ENCODE data around the gene SEMA3C.

SEMA3C gene

DNA sequence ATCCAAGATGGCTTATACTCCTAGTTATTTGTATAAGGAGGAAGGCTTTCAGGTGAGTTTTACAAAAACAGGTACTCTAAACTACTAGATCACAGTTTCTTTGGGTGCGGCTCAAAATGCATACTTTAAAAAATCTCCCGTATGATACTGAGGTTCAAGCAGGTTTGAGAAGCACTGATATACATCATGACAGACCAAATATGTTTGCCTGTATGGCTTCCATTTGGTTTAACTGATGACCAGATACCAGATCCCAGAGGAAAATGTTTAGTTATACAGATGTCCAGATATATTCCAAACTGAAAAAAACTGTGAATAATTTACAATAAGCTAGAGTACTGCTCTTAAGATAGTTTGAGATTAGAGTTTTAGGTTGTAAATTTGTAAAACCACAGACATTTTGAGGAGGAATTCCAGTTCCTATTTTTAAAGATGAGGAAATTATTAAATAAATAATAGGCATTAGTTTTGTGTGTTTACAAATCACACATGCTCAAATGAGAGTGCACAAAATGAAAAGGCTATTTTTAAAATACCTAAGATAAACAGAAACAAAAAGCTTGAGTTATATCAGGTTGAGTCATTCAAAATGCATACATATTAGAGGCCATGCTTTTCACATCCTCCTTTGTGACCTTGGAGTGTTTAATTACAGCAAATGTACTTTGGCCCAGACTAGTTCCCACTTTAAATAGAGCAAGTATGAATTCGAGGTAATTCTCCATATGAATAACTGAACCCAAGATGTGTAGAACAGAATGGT, 60.5 kb downstream of the SEMA3C start:
- in situ Hi-C loops (cut with HindIII; ENCODE audit: low sequenced_read_pairs) = no loop called here

- in situ Hi-C loops (cut with HindIII; ENCODE audit: low sequenced_read_pairs) = no loop called here
Observed at GRCh38 chr7:80856769-80857168, 62.1 kb downstream of the SEMA3C start.

GRCh38 chr7:80851896-80852476, 66.9 kb downstream of the SEMA3C start:
- in situ Hi-C loops (cut with HindIII; ENCODE audit: low sequenced_read_pairs) = no loop called here

DNA sequence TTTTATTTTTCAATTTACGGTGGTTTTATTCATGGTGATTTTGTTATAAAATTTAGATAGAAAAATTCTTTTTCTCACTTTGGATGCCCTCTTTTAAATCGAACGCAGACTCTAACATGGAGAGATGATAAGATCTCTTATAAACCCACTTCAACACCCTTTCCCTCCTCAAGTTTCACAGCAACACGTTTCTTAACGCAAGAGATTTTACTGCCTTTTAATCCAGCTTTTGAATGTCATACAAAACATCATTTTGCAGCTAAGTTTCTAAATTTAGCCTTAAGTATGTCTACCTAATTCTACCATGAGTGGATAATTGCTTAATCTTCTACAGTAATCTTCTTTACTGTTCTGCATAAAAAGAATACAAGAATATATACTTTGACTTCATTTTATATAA, 70.0 kb downstream of the SEMA3C start:
- in situ Hi-C loops (cut with HindIII; ENCODE audit: low sequenced_read_pairs) = no loop called here

DNA sequence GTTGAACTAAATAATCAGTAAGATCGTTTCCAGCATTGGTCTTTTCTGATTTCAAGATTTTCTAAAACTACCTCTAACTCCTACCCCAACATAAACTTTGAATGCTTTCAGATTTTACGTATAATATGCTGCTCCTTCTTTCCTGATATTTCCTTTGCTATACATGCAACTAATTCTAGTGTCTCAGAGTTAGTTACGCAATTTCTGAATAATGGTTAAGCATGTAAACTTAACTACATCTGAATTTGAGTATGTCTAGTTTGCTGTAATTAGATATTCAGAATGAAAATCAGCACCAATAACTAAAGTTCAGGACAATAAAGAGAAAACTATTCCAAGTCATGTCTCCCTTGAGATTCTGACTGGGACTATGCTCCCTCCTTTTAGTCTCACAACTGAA, 71.0 kb downstream of the SEMA3C start:
- in situ Hi-C loops (cut with HindIII; ENCODE audit: low sequenced_read_pairs) = no loop called here

DNA sequence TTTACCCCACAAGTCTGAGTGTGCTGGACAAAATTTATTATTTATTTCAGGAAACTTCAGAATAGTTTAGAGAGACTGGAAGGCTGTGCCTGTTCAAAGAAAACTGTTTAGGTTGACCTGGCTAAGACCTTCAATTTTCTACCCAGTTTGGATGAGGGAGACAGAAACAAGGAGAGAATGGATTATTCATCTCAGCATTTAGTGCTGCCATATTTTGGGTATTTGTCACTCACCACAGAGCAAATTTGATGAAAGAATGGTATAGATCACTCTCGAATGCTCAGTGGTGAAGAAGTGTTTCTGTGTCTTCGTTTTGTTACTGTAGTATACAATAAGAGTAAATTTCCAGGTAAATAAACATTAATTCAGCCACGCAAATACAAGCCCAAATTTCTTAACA, 71.8 kb downstream of the SEMA3C start:
- in situ Hi-C loops (cut with HindIII; ENCODE audit: low sequenced_read_pairs) = no loop called here

DNA sequence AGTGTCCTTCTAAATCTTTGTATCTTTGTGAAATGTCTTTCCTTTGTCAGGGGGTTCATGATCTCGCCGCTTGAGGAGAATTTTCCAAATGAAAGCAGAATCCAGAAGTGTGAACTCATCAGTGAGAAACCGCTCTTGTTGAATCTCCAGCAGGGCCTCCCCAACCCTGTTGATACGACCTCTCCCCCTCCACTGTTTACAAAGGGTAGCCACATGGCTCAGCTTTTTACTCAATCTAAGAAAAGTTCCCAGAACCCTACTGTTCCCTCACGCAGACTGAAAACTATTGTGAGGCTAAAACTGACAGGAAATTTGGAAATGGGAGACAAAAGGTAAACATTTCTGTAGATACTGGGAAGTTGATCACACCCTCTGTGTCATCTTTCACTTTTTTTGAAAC, 73.9 kb downstream of the SEMA3C start:
- in situ Hi-C loops (cut with HindIII; ENCODE audit: low sequenced_read_pairs) = loop anchor here (5.0 kb wide), 1 partner anchor 73 kb away; no protein-coding TSS in a partner anchor

GRCh38 chr7:80843018-80843677, 75.7 kb downstream of the SEMA3C start:
- in situ Hi-C loops (cut with HindIII; ENCODE audit: low sequenced_read_pairs) = loop anchor here (5.0 kb wide), 1 partner anchor 71 kb away; no protein-coding TSS in a partner anchor

- in situ Hi-C loops (cut with HindIII; ENCODE audit: low sequenced_read_pairs) = loop anchor here (5.0 kb wide), 1 partner anchor 70 kb away; no protein-coding TSS in a partner anchor
Observed at GRCh38 chr7:80842022-80842790, 76.6 kb downstream of the SEMA3C start.

- in situ Hi-C loops (cut with HindIII; ENCODE audit: low sequenced_read_pairs) = loop anchor here (5.0 kb wide), 1 partner anchor 69 kb away; no protein-coding TSS in a partner anchor
Observed at GRCh38 chr7:80841423-80841955, 77.4 kb downstream of the SEMA3C start.

DNA sequence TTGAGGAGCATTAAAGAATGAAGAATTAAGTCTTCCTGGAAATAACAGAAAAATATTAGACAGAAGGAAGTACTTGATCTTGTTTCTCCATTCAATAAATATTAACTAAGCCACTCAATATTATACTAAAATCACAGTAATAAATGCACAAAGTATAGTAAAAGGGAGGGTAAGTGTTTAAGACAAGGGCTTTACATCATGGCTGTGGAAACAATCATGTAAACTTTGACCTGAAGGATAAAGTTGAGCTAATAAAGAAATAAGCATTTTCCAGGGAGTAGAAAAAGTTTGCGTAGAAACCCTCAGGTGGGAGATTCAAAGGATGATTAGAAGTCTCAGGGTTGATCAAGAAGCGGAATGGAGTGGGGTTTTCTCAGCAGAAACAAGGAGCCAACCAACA, 78.2 kb downstream of the SEMA3C start:
- in situ Hi-C loops (cut with HindIII; ENCODE audit: low sequenced_read_pairs) = loop anchor here (5.0 kb wide), 1 partner anchor 68 kb away; no protein-coding TSS in a partner anchor

- in situ Hi-C loops (cut with HindIII; ENCODE audit: low sequenced_read_pairs) = loop anchor here (5.0 kb wide), 1 partner anchor 68 kb away; no protein-coding TSS in a partner anchor
Observed at GRCh38 chr7:80839855-80840254, 79.0 kb downstream of the SEMA3C start.

- in situ Hi-C loops (cut with HindIII; ENCODE audit: low sequenced_read_pairs) = no loop called here
Observed at GRCh38 chr7:80838643-80839042, 80.2 kb downstream of the SEMA3C start.

- in situ Hi-C loops (cut with HindIII; ENCODE audit: low sequenced_read_pairs) = no loop called here
Observed at GRCh38 chr7:80837345-80837744, 81.5 kb downstream of the SEMA3C start.

DNA sequence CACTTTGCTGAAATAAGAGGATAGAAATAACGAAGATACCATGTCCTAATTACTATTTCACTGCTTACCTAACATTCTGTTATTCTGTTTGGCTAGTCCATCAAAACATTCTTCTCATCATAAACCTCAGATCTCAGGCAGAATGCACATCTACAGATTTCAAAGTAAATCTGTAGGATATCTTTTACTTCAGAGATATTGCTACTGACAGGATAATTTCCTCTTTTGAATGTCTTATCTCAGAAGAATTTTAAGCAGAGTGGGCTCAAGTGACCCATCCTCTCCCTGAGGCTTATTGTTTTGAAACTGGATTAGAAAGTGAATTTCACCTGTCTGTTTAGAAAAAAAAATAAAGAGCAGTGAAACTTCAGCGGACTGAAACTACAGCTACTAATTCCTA, 83.6 kb downstream of the SEMA3C start:
- in situ Hi-C loops (cut with HindIII; ENCODE audit: low sequenced_read_pairs) = no loop called here

- in situ Hi-C loops (cut with HindIII; ENCODE audit: low sequenced_read_pairs) = no loop called here
Observed at GRCh38 chr7:80833289-80834268, 85.3 kb downstream of the SEMA3C start.

- in situ Hi-C loops (cut with HindIII; ENCODE audit: low sequenced_read_pairs) = no loop called here
Observed at GRCh38 chr7:80832006-80832405, 86.8 kb downstream of the SEMA3C start.

DNA sequence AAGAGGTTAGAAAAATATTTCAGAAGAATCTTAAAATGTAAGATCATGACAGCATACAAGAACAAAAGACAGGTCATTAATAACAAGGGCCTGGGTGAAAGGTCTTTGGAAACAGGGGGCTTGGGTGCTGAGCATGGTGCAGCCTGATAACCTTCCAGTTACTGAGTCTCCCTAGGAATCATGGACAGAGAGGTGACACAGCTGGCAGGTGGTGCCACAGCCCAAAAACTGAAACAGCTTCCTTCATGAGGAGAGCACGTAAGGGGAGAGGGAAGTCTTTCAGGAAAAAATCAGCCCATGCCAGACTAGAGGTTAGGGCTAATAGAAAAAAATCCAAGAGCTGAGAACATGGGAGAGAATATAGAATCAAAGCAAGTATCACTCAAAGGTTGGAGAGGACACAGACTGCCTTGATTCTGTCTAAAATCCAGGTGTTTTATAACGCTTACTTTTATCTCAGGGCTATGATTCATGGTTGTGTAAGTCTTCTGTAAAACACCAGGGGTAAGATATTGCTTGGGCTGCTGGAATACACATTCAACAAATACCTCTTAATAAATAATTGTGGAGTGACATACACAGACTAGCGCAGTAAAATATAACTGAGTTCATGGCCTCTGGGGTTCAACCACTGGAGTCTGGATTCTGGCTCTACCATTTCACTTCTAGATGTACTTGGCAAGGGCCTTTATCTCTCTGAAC, 88.1 kb downstream of the SEMA3C start:
- in situ Hi-C loops (cut with HindIII; ENCODE audit: low sequenced_read_pairs) = no loop called here

GRCh38 chr7:80830010-80830409, 88.8 kb downstream of the SEMA3C start:
- in situ Hi-C loops (cut with HindIII; ENCODE audit: low sequenced_read_pairs) = no loop called here

All from endothelial cell of hepatic sinusoid (primary cell).